HL-60 (cell line): ENCODE data around the gene CHST13.

Source experiments
- POLR2AphosphoS5 ChIP-seq: IDR thresholded peaks from 2 replicates; pipeline ENCODE4 v1.6.1; 2012; ENCODE audit warnings: low read depth
- TF ChIP-seq, protein P1 (sequence below): IDR thresholded peaks from one replicate; pipeline ENCODE4 v1.5.1; 2011; ENCODE audit warnings: low read length, control low read depth, inconsistent platforms; ENCODE audit not compliant: insufficient read depth

DNA sequence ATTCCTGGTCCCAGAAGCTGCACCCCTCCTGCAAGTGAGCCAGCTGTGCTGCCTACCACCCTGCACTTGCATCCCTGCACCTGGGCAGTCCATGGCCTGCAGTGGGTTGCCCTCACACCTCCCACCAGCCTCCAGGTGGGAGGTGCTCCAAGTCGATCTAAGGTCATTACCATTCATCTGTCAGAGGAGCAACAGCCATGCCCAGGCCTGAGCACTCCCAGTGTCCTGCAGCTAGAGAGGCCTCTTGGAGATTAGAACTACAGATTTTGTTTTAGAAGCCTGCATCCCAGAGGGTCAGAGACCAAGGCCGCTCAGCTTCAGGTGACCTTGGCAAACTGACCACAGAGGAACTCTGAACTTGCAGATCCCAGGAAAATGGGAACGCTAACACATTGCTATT lies 39.3 kb upstream of the CHST13 start:
- TF ChIP-seq, protein P1, sequence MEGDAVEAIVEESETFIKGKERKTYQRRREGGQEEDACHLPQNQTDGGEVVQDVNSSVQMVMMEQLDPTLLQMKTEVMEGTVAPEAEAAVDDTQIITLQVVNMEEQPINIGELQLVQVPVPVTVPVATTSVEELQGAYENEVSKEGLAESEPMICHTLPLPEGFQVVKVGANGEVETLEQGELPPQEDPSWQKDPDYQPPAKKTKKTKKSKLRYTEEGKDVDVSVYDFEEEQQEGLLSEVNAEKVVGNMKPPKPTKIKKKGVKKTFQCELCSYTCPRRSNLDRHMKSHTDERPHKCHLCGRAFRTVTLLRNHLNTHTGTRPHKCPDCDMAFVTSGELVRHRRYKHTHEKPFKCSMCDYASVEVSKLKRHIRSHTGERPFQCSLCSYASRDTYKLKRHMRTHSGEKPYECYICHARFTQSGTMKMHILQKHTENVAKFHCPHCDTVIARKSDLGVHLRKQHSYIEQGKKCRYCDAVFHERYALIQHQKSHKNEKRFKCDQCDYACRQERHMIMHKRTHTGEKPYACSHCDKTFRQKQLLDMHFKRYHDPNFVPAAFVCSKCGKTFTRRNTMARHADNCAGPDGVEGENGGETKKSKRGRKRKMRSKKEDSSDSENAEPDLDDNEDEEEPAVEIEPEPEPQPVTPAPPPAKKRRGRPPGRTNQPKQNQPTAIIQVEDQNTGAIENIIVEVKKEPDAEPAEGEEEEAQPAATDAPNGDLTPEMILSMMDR: no peak
- no peak for TF ChIP-seq POLR2AphosphoS5
